ENCODE data around the gene CERS4. TPM values are rescaled to one million over a fixed set of nuclear protein-coding genes. Genes with fewer than 3 reads are reported as not detected.

The CERS4 gene
- total and polyA plus RNA-seq, 10 donors, result 27.7 to 49.2 (median 43.1) TPM

- intact Hi-C loops (cut with DNase I; ENCODE audit: low total_unique reads), result no loop called here
- TF ChIP-seq POLR2A (IDR thresholded peaks at IDR 0.05) (no peak), POLR2AphosphoS5 (IDR thresholded peaks at IDR 0.05) (no peak), CTCF (IDR thresholded peaks at IDR 0.05 in 8 of 11, conservative IDR thresholded peaks at IDR 0.05 in 3 of 11) (no peak)
Observed at GRCh38 chr19:8241646-8242045, 32.5 kb downstream of the CERS4 start.

GRCh38 chr19:8242211-8242821 is 33.1 kb downstream of the CERS4 start:
- no peak for TF ChIP-seq CTCF (IDR thresholded peaks at IDR 0.05 in 8 of 11, conservative IDR thresholded peaks at IDR 0.05 in 3 of 11)
- TF ChIP-seq POLR2A (IDR thresholded peaks at IDR 0.05), result no peak
- no peak for TF ChIP-seq POLR2AphosphoS5 (IDR thresholded peaks at IDR 0.05)
- 72 to 84% (median 78%) methylated on average over 4 of the region's 4 CpGs for WGBS, 5 donors
- peak overlapping the region in 3 of 8 donors; percentile 39 to 73 (median 66) for H3K27ac ChIP-seq
- no peak for DNase-seq
- no peak overlapping the region for H3K4me3 ChIP-seq
- H3K36me3 ChIP-seq, result peaks cover 0 to 21% (median 0%) of the 10 kb centered on the region in 6 donors
- peaks cover 0 to 23% (median 14%) of the 10 kb centered on the region in 8 donors for H3K9me3 ChIP-seq
- no peaks in the 10 kb centered on the region for H3K27me3 ChIP-seq (replicated peaks in 1 of 7)
- peaks cover 8 to 32% (median 29%) of the 10 kb centered on the region in 6 donors for H3K4me1 ChIP-seq
- intact Hi-C loops (cut with DNase I; ENCODE audit: low total_unique reads), result no loop called here

More at GRCh38 chr19:8241646-8242045, 32.5 kb downstream of the CERS4 start:
- peaks cover 0 to 23% (median 14%) of the 10 kb centered on the region in 8 donors for H3K9me3 ChIP-seq
- DNase-seq, result no peak
- peaks cover 8 to 32% (median 29%) of the 10 kb centered on the region in 6 donors for H3K4me1 ChIP-seq
- H3K27me3 ChIP-seq (replicated peaks in 1 of 7), result no peaks in the 10 kb centered on the region
- H3K4me3 ChIP-seq, result no peak overlapping the region
- peak overlapping the region in 3 of 8 donors; percentile 39 to 73 (median 66) for H3K27ac ChIP-seq
- H3K36me3 ChIP-seq, result peaks cover 0 to 17% (median 0%) of the 10 kb centered on the region in 6 donors
- WGBS, 5 donors, result 88 to 95% (median 91%) methylated on average over 4 of the region's 4 CpGs

GRCh38 chr19:8243146-8243545 is 34.0 kb downstream of the CERS4 start:
- TF ChIP-seq POLR2AphosphoS5 (IDR thresholded peaks at IDR 0.05), result no peak
- TF ChIP-seq POLR2A (IDR thresholded peaks at IDR 0.05), result no peak
- no peak for TF ChIP-seq CTCF (IDR thresholded peaks at IDR 0.05 in 8 of 11, conservative IDR thresholded peaks at IDR 0.05 in 3 of 11)
- 90 to 99% (median 94%) methylated on average over 3 of the region's 3 CpGs for WGBS, 5 donors
- no peak overlapping the region for H3K4me3 ChIP-seq
- H3K27me3 ChIP-seq (replicated peaks in 1 of 7), result no peaks in the 10 kb centered on the region
- intact Hi-C loops (cut with DNase I; ENCODE audit: low total_unique reads), result no loop called here
- H3K36me3 ChIP-seq, result peaks cover 0 to 24% (median 0%) of the 10 kb centered on the region in 6 donors
- peaks cover 8 to 32% (median 29%) of the 10 kb centered on the region in 6 donors for H3K4me1 ChIP-seq
- no peak overlapping the region for H3K27ac ChIP-seq
- H3K9me3 ChIP-seq, result peaks cover 0 to 23% (median 14%) of the 10 kb centered on the region in 8 donors
- no peak for DNase-seq

GRCh38 chr19:8244442-8244841 is 35.3 kb downstream of the CERS4 start:
- intact Hi-C loops (cut with DNase I; ENCODE audit: low total_unique reads), result no loop called here
- WGBS, 5 donors, result 91 to 97% (median 93%) methylated on average over 3 of the region's 3 CpGs
- Histone ChIP-seq H3K27me3 (replicated peaks in 1 of 7) (no peaks in the 10 kb centered on the region), H3K9me3 (peaks cover 0 to 21% (median 13%) of the 10 kb centered on the region in 8 donors), H3K4me1 (peaks cover 8 to 32% (median 29%) of the 10 kb centered on the region in 6 donors), H3K36me3 (peaks cover 0 to 28% (median 0%) of the 10 kb centered on the region in 6 donors), H3K27ac (no peak overlapping the region), H3K4me3 (no peak overlapping the region)
- DNase-seq, result no peak
- TF ChIP-seq CTCF (IDR thresholded peaks at IDR 0.05 in 8 of 11, conservative IDR thresholded peaks at IDR 0.05 in 3 of 11) (no peak), POLR2AphosphoS5 (IDR thresholded peaks at IDR 0.05) (no peak), POLR2A (IDR thresholded peaks at IDR 0.05) (no peak)

All from spleen (tissue), 11 donors.